ENCODE data around the gene EIF3C.
"Not testable (repeated sequence)": the region's sequence is repeated elsewhere in the genome, so short reads cannot be mapped to it uniquely, and the experiment has no call there.

EIF3C gene

GRCh38 chr16:28722852-28723650 lies 11.8 kb downstream of the EIF3C start:
- DNase-seq; H2AFZ ChIP-seq (ENCODE audit: insufficient read depth, low read length, poor library complexity); H2BK5ac ChIP-seq (ENCODE audit: low read depth, low read length, poor library complexity); H3K79me2 ChIP-seq (ENCODE audit: control insufficient read depth, insufficient read depth, low read length, poor library complexity); H3K27me3 ChIP-seq (ENCODE audit: insufficient read depth, low read length); H3K23ac ChIP-seq (ENCODE audit: low read length); H4K12ac ChIP-seq (ENCODE audit: low read depth, low read length); H3K18ac ChIP-seq (ENCODE audit: low read length); H2AK5ac ChIP-seq (ENCODE audit: low read length); H4K8ac ChIP-seq (ENCODE audit: low read depth, low read length); H3K4me3 ChIP-seq (ENCODE audit: low read depth, low read length); H3K36me3 ChIP-seq (ENCODE audit: control insufficient read depth in 1 of 2, insufficient read depth in 2 of 2, low read length in 2 of 2); H3K4me2 ChIP-seq (ENCODE audit: low read length); H3K9ac ChIP-seq (ENCODE audit: low read length); H2BK120ac ChIP-seq (ENCODE audit: insufficient read depth, low read length, poor library complexity); H3K27ac ChIP-seq (ENCODE audit: low read depth, low read length); H3K4me1 ChIP-seq (ENCODE audit: control insufficient read depth in 1 of 2, insufficient read depth in 2 of 2, low read length in 2 of 2); H3K4ac ChIP-seq (ENCODE audit: low read depth, low read length); H3K14ac ChIP-seq (ENCODE audit: low read length); H3K79me1 ChIP-seq (ENCODE audit: low read length); H3K9me3 ChIP-seq (ENCODE audit: insufficient read depth, low read depth, low read length); H2BK12ac ChIP-seq (ENCODE audit: low read length); H4K91ac ChIP-seq (ENCODE audit: low read depth, low read length): not testable (repeated sequence)
- WGBS (ENCODE audit: extremely low coverage, insufficient coverage, insufficient read length) = no CpG with 5 or more reads among the region's 15 CpGs

- not testable (repeated sequence) for H4K8ac ChIP-seq (ENCODE audit: low read depth, low read length); H3K23ac ChIP-seq (ENCODE audit: low read length); H3K18ac ChIP-seq (ENCODE audit: low read length); H2BK12ac ChIP-seq (ENCODE audit: low read length); DNase-seq; H2BK120ac ChIP-seq (ENCODE audit: insufficient read depth, low read length, poor library complexity); H3K4me3 ChIP-seq (ENCODE audit: low read depth, low read length); H3K14ac ChIP-seq (ENCODE audit: low read length); H2AK5ac ChIP-seq (ENCODE audit: low read length); H4K12ac ChIP-seq (ENCODE audit: low read depth, low read length); H3K27me3 ChIP-seq (ENCODE audit: insufficient read depth, low read length); H3K4me1 ChIP-seq (ENCODE audit: control insufficient read depth in 1 of 2, insufficient read depth in 2 of 2, low read length in 2 of 2); H3K9ac ChIP-seq (ENCODE audit: low read length); H3K36me3 ChIP-seq (ENCODE audit: control insufficient read depth in 1 of 2, insufficient read depth in 2 of 2, low read length in 2 of 2); H3K9me3 ChIP-seq (ENCODE audit: insufficient read depth, low read depth, low read length); H2AFZ ChIP-seq (ENCODE audit: insufficient read depth, low read length, poor library complexity); H2BK5ac ChIP-seq (ENCODE audit: low read depth, low read length, poor library complexity); H3K27ac ChIP-seq (ENCODE audit: low read depth, low read length); H4K91ac ChIP-seq (ENCODE audit: low read depth, low read length); H3K79me1 ChIP-seq (ENCODE audit: low read length); H3K79me2 ChIP-seq (ENCODE audit: control insufficient read depth, insufficient read depth, low read length, poor library complexity); H3K4me2 ChIP-seq (ENCODE audit: low read length); H3K4ac ChIP-seq (ENCODE audit: low read depth, low read length)
- no CpG with 5 or more reads among the region's 5 CpGs for WGBS (ENCODE audit: extremely low coverage, insufficient coverage, insufficient read length)
Observed at GRCh38 chr16:28731253-28731652, 20.0 kb downstream of the EIF3C start.

- H3K4me3 ChIP-seq (ENCODE audit: low read depth, low read length); H3K79me2 ChIP-seq (ENCODE audit: control insufficient read depth, insufficient read depth, low read length, poor library complexity); H4K12ac ChIP-seq (ENCODE audit: low read depth, low read length); H3K79me1 ChIP-seq (ENCODE audit: low read length); H3K9ac ChIP-seq (ENCODE audit: low read length); H3K36me3 ChIP-seq (ENCODE audit: control insufficient read depth in 1 of 2, insufficient read depth in 2 of 2, low read length in 2 of 2); H2BK120ac ChIP-seq (ENCODE audit: insufficient read depth, low read length, poor library complexity); H3K14ac ChIP-seq (ENCODE audit: low read length); H3K4me1 ChIP-seq (ENCODE audit: control insufficient read depth in 1 of 2, insufficient read depth in 2 of 2, low read length in 2 of 2); DNase-seq; H3K4me2 ChIP-seq (ENCODE audit: low read length); H3K9me3 ChIP-seq (ENCODE audit: insufficient read depth, low read depth, low read length); H2AK5ac ChIP-seq (ENCODE audit: low read length); H3K23ac ChIP-seq (ENCODE audit: low read length); H4K8ac ChIP-seq (ENCODE audit: low read depth, low read length); H3K4ac ChIP-seq (ENCODE audit: low read depth, low read length); H3K18ac ChIP-seq (ENCODE audit: low read length); H2AFZ ChIP-seq (ENCODE audit: insufficient read depth, low read length, poor library complexity); H3K27ac ChIP-seq (ENCODE audit: low read depth, low read length); H3K27me3 ChIP-seq (ENCODE audit: insufficient read depth, low read length); H2BK12ac ChIP-seq (ENCODE audit: low read length); H2BK5ac ChIP-seq (ENCODE audit: low read depth, low read length, poor library complexity); H4K91ac ChIP-seq (ENCODE audit: low read depth, low read length): not testable (repeated sequence)
- no CpG with 5 or more reads among the region's 9 CpGs for WGBS (ENCODE audit: extremely low coverage, insufficient coverage, insufficient read length)
Observed at GRCh38 chr16:28732455-28733124, 21.3 kb downstream of the EIF3C start.

GRCh38 chr16:28739787-28740186 lies 28.5 kb downstream of the EIF3C start:
- not testable (repeated sequence) for H3K4me3 ChIP-seq (ENCODE audit: low read depth, low read length); H2BK12ac ChIP-seq (ENCODE audit: low read length); H2BK5ac ChIP-seq (ENCODE audit: low read depth, low read length, poor library complexity); H4K8ac ChIP-seq (ENCODE audit: low read depth, low read length); H3K4me1 ChIP-seq (ENCODE audit: control insufficient read depth in 1 of 2, insufficient read depth in 2 of 2, low read length in 2 of 2); H2AFZ ChIP-seq (ENCODE audit: insufficient read depth, low read length, poor library complexity); H3K79me1 ChIP-seq (ENCODE audit: low read length); H3K23ac ChIP-seq (ENCODE audit: low read length); H4K91ac ChIP-seq (ENCODE audit: low read depth, low read length); H3K27me3 ChIP-seq (ENCODE audit: insufficient read depth, low read length); H2AK5ac ChIP-seq (ENCODE audit: low read length); H3K27ac ChIP-seq (ENCODE audit: low read depth, low read length); H3K4me2 ChIP-seq (ENCODE audit: low read length); H3K9me3 ChIP-seq (ENCODE audit: insufficient read depth, low read depth, low read length); H3K18ac ChIP-seq (ENCODE audit: low read length); H3K4ac ChIP-seq (ENCODE audit: low read depth, low read length); H4K12ac ChIP-seq (ENCODE audit: low read depth, low read length); H3K14ac ChIP-seq (ENCODE audit: low read length); H3K9ac ChIP-seq (ENCODE audit: low read length); H3K36me3 ChIP-seq (ENCODE audit: control insufficient read depth in 1 of 2, insufficient read depth in 2 of 2, low read length in 2 of 2); H2BK120ac ChIP-seq (ENCODE audit: insufficient read depth, low read length, poor library complexity); DNase-seq; H3K79me2 ChIP-seq (ENCODE audit: control insufficient read depth, insufficient read depth, low read length, poor library complexity)
- WGBS (ENCODE audit: extremely low coverage, insufficient coverage, insufficient read length) = no CpG with 5 or more reads among the region's 9 CpGs
